HFFc6 (cell line): ENCODE measurements around the gene TYMP. TPM values are rescaled to one million over a fixed set of nuclear protein-coding genes. Genes with fewer than 3 reads are reported as not detected.
A peak's percentile ranks its signal among the peaks of the same experiment; 100 is the strongest.

Experiments used
- DNase-seq: peaks from one replicate; pipeline ENCODE4 v3.0.0-alpha.2; 2018
- H3K27ac Mint-ChIP-seq: 2 replicates; pipeline ENCODE4 v1.8.0; 2020; ENCODE audit warnings: mild to moderate bottlenecking, mixed read lengths
- H3K27me3 Mint-ChIP-seq: 2 replicates; pipeline ENCODE4 v1.8.0; 2021; ENCODE audit warnings: mild to moderate bottlenecking, moderate library complexity, mixed read lengths; ENCODE audit not compliant: insufficient read depth
- H3K36me3 Mint-ChIP-seq: 2 replicates; pipeline ENCODE4 v1.8.0; 2021; ENCODE audit warnings: low read depth, mixed read lengths
- H3K4me1 Mint-ChIP-seq: 2 replicates; pipeline ENCODE4 v1.8.0; 2020; ENCODE audit warnings: low read depth, mixed read lengths
- H3K4me3 Mint-ChIP-seq: 2 replicates; pipeline ENCODE4 v1.8.0; 2020; ENCODE audit warnings: mild to moderate bottlenecking, moderate library complexity, mixed read lengths
- H3K9me3 Mint-ChIP-seq: 2 replicates; pipeline ENCODE4 v1.8.0; 2020; ENCODE audit warnings: mild to moderate bottlenecking, mixed read lengths
- total RNA-seq, 6 experiments: library from RNA; stranded (reverse); fragmentation: NEBNext Ultra II Directional; extraction: Animal tissue kit (Norgen Biotek cat#: 25700); gene quantifications; 2 replicates in 1 of 6; 3 replicates in 5 of 6; pipeline ENCODE4 v1.2.3, GENCODE V29; 2021
- TF ChIP-seq, protein P1 (sequence below): fragments of 200-600 bp; sonication (generic); IDR thresholded peaks from 2 replicates; pipeline ENCODE4 v1.5.0; 2021; ENCODE audit warnings: antibody characterized with exemption, mild to moderate bottlenecking

Gene TYMP
- total RNA-seq, 6 experiments from 2014 or later, result 0.95 to 2.1 (median 1.3) TPM

DNA sequence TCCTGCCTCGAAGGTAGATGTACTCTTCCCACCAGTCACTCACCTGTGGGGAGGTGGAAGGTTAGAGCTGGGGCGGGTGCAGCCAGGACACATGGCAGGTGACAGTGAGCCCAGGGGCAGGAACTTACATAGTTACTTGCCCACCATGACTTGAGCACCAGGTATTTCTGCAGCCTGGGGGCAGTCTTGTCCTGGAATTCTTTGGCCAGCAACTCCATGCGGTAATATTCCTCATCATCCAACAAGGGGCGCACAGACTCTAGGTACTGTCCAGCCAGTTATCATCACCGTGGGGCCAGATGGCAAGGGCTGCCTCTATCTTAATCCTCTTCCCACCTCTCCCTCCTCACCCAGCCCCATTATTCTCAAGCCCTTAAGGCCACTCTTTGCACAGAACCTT, 46.3 kb upstream of the TYMP start:
- peaks cover 8% of the 10 kb centered on the region; the same call in 1 of the 2 replicates for H3K4me1 Mint-ChIP-seq
- H3K4me3 Mint-ChIP-seq, result no peak overlapping the region
- DNase-seq, result peak; percentile 42
- no peaks in the 10 kb centered on the region for H3K9me3 Mint-ChIP-seq
- no peak overlapping the region for H3K27ac Mint-ChIP-seq
- no peaks in the 10 kb centered on the region for H3K36me3 Mint-ChIP-seq
- peaks cover 17% of the 10 kb centered on the region for H3K27me3 Mint-ChIP-seq
- TF ChIP-seq, protein P1, sequence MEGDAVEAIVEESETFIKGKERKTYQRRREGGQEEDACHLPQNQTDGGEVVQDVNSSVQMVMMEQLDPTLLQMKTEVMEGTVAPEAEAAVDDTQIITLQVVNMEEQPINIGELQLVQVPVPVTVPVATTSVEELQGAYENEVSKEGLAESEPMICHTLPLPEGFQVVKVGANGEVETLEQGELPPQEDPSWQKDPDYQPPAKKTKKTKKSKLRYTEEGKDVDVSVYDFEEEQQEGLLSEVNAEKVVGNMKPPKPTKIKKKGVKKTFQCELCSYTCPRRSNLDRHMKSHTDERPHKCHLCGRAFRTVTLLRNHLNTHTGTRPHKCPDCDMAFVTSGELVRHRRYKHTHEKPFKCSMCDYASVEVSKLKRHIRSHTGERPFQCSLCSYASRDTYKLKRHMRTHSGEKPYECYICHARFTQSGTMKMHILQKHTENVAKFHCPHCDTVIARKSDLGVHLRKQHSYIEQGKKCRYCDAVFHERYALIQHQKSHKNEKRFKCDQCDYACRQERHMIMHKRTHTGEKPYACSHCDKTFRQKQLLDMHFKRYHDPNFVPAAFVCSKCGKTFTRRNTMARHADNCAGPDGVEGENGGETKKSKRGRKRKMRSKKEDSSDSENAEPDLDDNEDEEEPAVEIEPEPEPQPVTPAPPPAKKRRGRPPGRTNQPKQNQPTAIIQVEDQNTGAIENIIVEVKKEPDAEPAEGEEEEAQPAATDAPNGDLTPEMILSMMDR, result peak; percentile 68

- Mint-ChIP-seq H3K27me3 (peaks cover 17% of the 10 kb centered on the region), H3K4me1 (peaks cover 8% of the 10 kb centered on the region; the same call in 1 of the 2 replicates), H3K27ac (no peak overlapping the region), H3K9me3 (no peaks in the 10 kb centered on the region), H3K4me3 (no peak overlapping the region), H3K36me3 (no peaks in the 10 kb centered on the region)
- TF ChIP-seq, protein P1, result no peak
- DNase-seq, result no peak
These were observed 45.7 kb upstream of the TYMP start for GRCh38 chr22:50575426-50575941.

DNA sequence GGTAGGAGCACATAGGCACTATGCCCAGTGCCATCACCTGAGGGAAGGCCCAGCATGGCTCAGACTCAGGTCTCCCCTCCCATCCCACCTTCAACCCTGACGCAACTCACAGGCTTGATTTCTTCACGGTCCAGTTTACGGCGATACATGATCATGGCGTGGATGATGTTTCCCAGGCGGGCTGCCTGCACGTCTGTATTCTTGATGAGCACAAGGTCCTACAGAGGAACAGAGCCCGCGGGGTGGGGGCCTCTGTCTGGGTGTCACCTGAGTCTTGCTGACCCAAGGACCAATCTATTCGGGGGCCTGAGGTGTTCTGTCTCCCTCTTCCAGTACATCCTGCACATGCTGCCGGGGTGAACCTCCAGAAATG, 44.6 kb upstream of the TYMP start:
- no peak overlapping the region for H3K4me3 Mint-ChIP-seq
- DNase-seq, result no peak
- no peaks in the 10 kb centered on the region for H3K36me3 Mint-ChIP-seq
- peaks cover 8% of the 10 kb centered on the region; the same call in 1 of the 2 replicates for H3K4me1 Mint-ChIP-seq
- H3K27ac Mint-ChIP-seq, result no peak overlapping the region
- TF ChIP-seq, protein P1, result no peak
- no peaks in the 10 kb centered on the region for H3K9me3 Mint-ChIP-seq
- peaks cover 19% of the 10 kb centered on the region for H3K27me3 Mint-ChIP-seq

DNA sequence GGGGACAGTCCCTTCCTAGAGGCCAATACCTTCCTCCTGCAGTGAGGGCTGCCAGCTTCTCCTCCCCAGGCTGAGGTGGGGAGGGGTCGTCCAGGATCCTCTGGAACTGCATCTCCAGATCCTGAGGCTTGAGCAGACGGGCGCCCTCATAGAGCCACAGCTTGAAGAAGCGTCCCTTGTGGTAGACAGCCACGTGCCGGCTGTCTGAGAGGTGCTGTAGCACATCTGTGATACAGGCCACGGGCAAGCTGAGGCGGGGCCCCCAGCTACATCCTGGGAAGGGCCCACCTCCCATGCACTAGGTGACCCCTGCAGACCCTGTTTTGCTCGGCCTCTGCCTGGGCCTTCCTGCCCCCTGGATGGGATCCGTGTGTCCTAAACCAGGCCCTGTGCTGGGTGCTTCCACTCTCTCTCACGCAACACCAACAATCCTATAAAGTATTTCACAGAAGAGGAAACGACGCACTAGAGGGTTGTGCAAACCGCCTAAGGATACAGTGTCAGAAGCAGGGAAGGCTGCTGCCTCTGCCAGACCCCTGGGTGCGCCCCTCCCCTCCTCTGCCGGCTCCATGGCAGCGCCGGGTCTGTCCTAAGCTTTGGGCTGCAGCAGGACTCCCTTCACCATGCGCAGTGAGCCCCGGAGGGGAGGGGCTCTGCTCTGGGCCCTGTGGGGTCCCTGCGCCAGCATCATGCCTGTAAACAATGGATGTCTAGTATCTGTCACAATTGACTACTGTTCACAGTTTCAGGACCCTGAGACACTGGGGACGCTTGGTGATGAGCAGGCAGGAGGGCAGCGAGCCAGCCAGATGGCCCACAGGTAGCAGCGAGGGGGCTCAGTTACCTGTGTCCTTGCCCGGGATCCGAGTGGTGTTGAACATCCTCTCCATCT, 43.9 kb upstream of the TYMP start:
- no peak overlapping the region for H3K27ac Mint-ChIP-seq

DNA sequence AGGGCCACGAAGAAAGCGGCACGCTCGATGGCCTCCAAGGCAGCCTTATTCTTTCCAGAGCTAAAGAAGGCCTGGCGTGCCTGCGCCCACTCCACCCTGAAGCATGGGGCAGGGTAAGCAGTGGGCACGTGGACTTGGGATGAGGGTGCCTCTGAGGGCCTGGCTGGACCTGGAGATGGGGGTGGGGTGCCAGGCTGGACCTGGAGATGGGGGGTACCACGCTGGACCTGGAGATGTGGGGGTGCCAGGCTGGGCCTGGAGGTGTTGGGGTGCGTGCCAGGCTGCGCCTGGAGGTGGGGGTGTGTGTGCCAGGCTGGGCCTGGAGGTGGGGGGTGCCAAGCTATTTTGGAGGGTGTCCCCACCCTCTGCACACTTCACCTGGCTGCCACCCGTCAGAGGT, 43.2 kb upstream of the TYMP start:
- H3K9me3 Mint-ChIP-seq, result no peaks in the 10 kb centered on the region

More for the DNA sequence above, 43.9 kb upstream of the TYMP start:
- Mint-ChIP-seq H3K36me3 (no peaks in the 10 kb centered on the region), H3K4me1 (peaks cover 4% of the 10 kb centered on the region; the same call in 1 of the 2 replicates), H3K27me3 (peaks cover 19% of the 10 kb centered on the region), H3K4me3 (no peak overlapping the region), H3K9me3 (no peaks in the 10 kb centered on the region)
- DNase-seq, result no peak
- TF ChIP-seq, protein P1, result no peak

More for the DNA sequence above, 43.2 kb upstream of the TYMP start:
- Mint-ChIP-seq H3K4me3 (no peak overlapping the region), H3K27ac (no peak overlapping the region), H3K27me3 (peaks cover 15% of the 10 kb centered on the region), H3K36me3 (no peaks in the 10 kb centered on the region), H3K4me1 (no peaks in the 10 kb centered on the region)
- TF ChIP-seq, protein P1, result no peak
- DNase-seq, result no peak
